ENCODE measurements around the gene MTA3.

DNA sequence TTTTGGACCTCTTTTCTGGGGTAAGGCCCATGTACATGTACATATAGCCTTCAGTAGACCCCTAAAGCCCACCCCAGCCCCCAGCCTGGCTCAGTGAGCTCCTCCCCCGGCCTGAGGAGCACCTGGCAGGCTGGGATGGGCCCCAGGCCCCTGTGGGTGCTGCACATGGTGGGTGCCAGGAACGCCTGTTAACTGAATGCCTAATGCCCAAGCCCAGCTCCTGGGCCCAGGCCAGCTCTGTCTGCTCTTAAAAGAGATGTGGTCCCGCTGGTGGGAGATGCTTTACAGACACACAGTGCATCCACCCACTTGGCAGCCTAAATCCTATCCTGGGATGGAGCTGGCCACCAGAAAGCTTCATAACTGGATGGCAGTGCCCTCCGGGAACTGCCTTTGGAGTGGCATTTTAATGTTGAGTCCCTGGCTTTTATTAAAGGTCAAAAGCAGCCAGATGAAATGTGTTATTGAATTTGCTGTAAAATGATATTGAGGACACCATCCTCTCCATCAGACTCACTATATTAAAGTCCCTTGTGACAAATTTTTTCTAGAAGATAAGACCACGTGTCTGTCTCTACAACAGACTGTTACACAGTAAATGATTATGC lies 203.2 kb downstream of the MTA3 start:
- TF ChIP-seq POLR2A (IDR thresholded peaks at IDR 0.05; ENCODE audit: low read length) (no peak), GATA1 (IDR thresholded peaks at IDR 0.05; ENCODE audit: low read depth, low read length) (no peak)

Measured in erythroblast (primary cell).